ENCODE measurements around the gene RPF1.

Gene RPF1

DNA sequence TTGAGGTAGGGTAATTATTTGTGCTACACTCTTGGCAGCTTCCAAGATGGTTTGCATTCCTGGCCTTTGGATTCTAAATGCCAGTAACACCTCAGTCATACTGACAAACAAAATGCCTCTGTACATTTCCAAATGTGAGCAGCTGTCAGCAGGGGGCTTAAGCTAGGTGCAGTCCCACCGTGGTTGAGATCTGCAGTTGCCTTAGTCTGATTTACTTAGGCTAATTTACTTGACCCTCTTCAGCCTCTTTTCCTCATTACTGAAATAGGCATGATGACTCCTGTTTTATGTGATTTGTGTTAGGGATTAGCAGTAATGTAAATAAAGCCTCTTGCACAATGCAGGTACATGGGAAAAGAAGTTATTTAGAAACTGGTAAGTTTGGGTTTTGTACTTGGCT is 13.7 kb downstream of the RPF1 start:
- no peak overlapping the region for H3K4me3 ChIP-seq (ENCODE audit: low read depth, low read length)
- TF ChIP-seq, protein P1, sequence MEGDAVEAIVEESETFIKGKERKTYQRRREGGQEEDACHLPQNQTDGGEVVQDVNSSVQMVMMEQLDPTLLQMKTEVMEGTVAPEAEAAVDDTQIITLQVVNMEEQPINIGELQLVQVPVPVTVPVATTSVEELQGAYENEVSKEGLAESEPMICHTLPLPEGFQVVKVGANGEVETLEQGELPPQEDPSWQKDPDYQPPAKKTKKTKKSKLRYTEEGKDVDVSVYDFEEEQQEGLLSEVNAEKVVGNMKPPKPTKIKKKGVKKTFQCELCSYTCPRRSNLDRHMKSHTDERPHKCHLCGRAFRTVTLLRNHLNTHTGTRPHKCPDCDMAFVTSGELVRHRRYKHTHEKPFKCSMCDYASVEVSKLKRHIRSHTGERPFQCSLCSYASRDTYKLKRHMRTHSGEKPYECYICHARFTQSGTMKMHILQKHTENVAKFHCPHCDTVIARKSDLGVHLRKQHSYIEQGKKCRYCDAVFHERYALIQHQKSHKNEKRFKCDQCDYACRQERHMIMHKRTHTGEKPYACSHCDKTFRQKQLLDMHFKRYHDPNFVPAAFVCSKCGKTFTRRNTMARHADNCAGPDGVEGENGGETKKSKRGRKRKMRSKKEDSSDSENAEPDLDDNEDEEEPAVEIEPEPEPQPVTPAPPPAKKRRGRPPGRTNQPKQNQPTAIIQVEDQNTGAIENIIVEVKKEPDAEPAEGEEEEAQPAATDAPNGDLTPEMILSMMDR (IDR thresholded peaks at IDR 0.05; ENCODE audit: low read depth, low read length, missing control alignments): no peak
- no peak for DNase-seq (ENCODE audit: low read depth)

DNA sequence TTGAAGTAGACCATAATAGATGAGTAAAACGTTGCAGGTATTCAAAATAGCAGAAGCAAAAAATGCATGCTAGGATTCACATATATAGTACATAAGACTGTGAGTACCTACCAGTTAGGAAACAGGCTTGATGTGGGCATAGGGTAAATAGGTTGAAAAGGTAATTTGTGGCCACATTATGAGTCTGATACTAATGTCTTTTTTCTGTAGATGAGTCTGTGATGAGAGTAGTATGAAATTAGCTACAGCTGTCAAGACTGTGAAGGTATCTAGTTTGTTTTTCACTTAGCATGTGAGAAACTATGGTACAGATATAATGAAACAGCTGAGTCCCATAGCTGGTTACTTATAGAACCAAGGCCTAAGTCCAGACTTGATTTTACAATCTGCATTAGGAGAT is 14.7 kb downstream of the RPF1 start:
- TF ChIP-seq, protein P1 (IDR thresholded peaks at IDR 0.05; ENCODE audit: low read depth, low read length, missing control alignments): no peak
- no peak overlapping the region for H3K4me3 ChIP-seq (ENCODE audit: low read depth, low read length)
- DNase-seq (ENCODE audit: low read depth): no peak

DNA sequence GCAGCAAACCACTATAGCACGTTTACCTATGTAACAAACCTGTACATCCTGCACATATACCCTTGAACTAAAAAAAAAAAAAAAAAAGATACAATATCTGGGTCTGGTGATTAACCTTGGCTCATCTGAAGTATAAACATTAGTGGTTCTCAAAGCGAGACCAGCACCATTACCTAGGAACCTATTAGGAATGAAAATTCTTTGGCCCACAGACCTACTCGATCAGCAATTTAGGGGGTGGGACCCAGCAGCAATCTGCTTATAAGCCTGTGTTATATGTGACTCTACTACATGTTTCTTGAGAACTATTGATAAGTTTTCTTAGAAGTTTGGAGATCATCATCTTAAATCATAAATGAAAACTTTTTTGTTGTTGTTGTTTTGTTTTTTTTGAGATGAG is 17.4 kb downstream of the RPF1 start:
- H3K4me3 ChIP-seq (ENCODE audit: low read depth, low read length): no peak overlapping the region
- no peak for DNase-seq (ENCODE audit: low read depth)
- TF ChIP-seq, protein P1 (IDR thresholded peaks at IDR 0.05; ENCODE audit: low read depth, low read length, missing control alignments): no peak

DNA sequence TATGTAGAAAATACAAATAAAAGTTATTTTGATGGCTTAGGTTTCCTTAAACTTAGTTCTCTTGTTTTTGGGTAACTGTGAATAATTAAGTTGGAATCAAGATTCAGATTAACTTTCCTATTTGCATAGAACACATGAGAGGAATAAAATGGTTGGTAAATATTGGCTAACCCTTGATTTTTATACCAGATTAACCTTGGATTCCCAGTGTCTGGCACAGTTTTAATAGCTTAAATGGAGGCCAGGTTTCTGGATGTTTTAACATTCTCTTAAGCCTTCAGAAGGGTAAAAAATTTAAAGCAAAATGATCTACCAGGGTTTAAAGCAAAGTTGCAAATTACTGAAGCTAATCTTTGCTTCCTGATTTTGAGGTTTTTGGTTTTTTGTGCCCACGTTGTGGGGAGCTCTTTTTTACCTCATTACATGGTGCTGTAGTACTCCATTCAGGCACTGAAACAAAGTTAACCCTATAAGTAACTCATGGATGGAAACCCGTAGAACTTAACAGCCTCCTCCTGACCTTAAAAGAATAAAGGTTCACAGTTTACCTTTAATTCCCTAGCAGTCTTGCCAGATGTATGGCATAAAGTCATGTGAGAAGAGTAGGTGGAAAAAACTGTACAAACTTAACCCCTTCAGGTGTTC is 18.7 kb downstream of the RPF1 start:
- DNase-seq (ENCODE audit: low read depth): no peak
- no peak overlapping the region for H3K4me3 ChIP-seq (ENCODE audit: low read depth, low read length)
- TF ChIP-seq, protein P1 (IDR thresholded peaks at IDR 0.05; ENCODE audit: low read depth, low read length, missing control alignments): no peak

DNA sequence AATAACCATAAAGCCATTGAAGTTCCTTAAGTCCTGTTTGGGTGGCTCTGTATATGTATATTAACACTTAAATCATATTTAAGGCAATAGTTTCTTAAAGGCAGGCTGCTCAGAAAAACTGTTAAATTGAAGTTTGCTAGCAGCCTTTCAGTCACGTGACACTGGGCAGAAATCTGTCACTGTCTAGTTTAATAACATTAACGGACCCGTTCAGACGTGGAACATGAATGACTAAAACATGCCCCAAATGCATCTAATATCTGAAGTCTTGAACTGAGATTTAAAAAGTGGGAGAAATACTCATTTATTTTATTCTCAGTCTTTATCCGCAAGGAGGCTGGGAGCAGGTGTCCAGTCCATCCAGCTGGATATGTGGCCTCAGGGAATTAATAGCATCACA is 23.9 kb downstream of the RPF1 start:
- TF ChIP-seq, protein P1 (IDR thresholded peaks at IDR 0.05; ENCODE audit: low read depth, low read length, missing control alignments): no peak
- no peak for DNase-seq (ENCODE audit: low read depth)
- H3K4me3 ChIP-seq (ENCODE audit: low read depth, low read length): no peak overlapping the region

DNA sequence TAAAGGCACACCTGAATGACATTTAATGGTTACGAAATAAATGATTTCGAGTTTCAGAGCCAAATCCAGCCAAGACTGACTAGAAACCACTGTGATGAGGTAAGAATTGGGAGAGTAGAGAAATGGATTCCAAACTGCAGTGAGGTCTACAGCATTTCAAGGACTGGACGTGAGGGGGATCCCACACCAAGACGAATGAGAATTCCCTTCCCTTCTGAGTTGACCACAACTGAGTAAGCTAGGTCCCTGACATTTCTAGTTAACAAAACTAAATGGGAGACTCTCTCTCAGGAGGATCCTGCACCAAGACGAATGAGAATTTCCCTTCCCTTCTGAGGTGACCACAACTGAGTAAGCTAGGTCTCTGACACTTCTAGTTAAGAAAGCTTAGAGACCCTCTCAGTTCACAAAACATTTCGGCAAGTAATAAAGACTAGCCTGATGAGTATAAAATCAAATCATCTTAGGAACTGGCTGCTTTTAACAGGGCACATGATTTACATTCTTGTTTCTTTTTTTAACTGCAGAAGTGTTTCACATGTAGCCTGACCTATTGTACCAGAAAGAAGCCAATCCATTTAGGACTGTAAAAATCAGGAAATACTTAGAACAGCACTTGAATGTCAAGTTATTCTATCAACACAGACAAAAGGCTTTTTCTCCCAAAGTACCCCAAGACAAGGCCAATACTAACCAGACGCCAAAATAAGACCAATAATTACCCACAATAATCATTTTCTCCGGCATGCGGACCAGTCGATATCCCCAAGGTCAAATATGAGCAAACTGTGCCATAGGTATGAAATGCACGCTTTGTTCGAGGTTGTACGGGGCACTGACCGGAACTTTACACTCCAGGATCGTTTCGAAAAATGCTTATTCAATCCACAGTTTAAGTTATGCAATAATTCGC is 25.8 kb downstream of the RPF1 start:
- TF ChIP-seq, protein P1 (IDR thresholded peaks at IDR 0.05; ENCODE audit: low read depth, low read length, missing control alignments): no peak
- no peak for DNase-seq (ENCODE audit: low read depth)
- H3K4me3 ChIP-seq (ENCODE audit: low read depth, low read length): peak overlapping the region; percentile 84
